HG03159 (cell line): Measurements from ENCODE around the gene CABYR.
"Not testable (repeated sequence)": the region's sequence is repeated elsewhere in the genome, so short reads cannot be mapped to it uniquely, and the experiment has no call there.

ENCODE experiments used
- ATAC-seq: cut with Tn5 transposase; IDR thresholded peaks from one replicate; pipeline ENCODE4 v1.9.1; 2021; ENCODE audit warnings: mild to moderate bottlenecking, moderate library complexity; ENCODE audit not compliant: unreplicated experiment

Gene CABYR

GRCh38 chr18:24127735-24128134, 11.1 kb upstream of the CABYR start:
- no peak for ATAC-seq

- ATAC-seq = no peak
These were observed 10.2 kb upstream of the CABYR start for GRCh38 chr18:24128700-24129099.

GRCh38 chr18:24130494-24130893, 8.4 kb upstream of the CABYR start:
- no peak for ATAC-seq

- no peak for ATAC-seq
These were observed 1.9 kb upstream of the CABYR start for GRCh38 chr18:24136967-24137373.

GRCh38 chr18:24138409-24138788, 463 bp upstream of the CABYR start:
- ATAC-seq = no peak

- ATAC-seq = no peak
These were observed 1.8 kb downstream of the CABYR start for GRCh38 chr18:24140697-24141096.

- no peak for ATAC-seq
These were observed 3.5 kb downstream of the CABYR start for GRCh38 chr18:24142376-24142775.

- not testable (repeated sequence) for ATAC-seq
These were observed 10.7 kb downstream of the CABYR start for GRCh38 chr18:24149591-24149990.

- no peak for ATAC-seq
These were observed 14.5 kb downstream of the CABYR start for GRCh38 chr18:24153397-24153796.

GRCh38 chr18:24157855-24158254, 19.0 kb downstream of the CABYR start:
- no peak for ATAC-seq

GRCh38 chr18:24160086-24160485, 21.2 kb downstream of the CABYR start:
- no peak for ATAC-seq

- no peak for ATAC-seq
These were observed 22.4 kb downstream of the CABYR start for GRCh38 chr18:24161304-24161703.

GRCh38 chr18:24168496-24168895, 29.6 kb downstream of the CABYR start:
- ATAC-seq = no peak

GRCh38 chr18:24170360-24170759, 31.5 kb downstream of the CABYR start:
- ATAC-seq = no peak

GRCh38 chr18:24173997-24174396, 35.1 kb downstream of the CABYR start:
- ATAC-seq = no peak

- peak; percentile 87 for ATAC-seq
These were observed 38.0 kb downstream of the CABYR start for GRCh38 chr18:24176727-24177416.

- no peak for ATAC-seq
These were observed 38.8 kb downstream of the CABYR start for GRCh38 chr18:24177499-24178133.

- ATAC-seq = no peak
These were observed 41.2 kb downstream of the CABYR start for GRCh38 chr18:24180048-24180447.

- no peak for ATAC-seq
These were observed 42.9 kb downstream of the CABYR start for GRCh38 chr18:24181806-24182205.

GRCh38 chr18:24185805-24186204, 46.9 kb downstream of the CABYR start:
- ATAC-seq = no peak

- ATAC-seq = peak; percentile 64
These were observed 48.2 kb downstream of the CABYR start for GRCh38 chr18:24187049-24187448.

GRCh38 chr18:24187689-24188088, 48.8 kb downstream of the CABYR start:
- ATAC-seq = no peak

GRCh38 chr18:24188120-24188519, 49.3 kb downstream of the CABYR start:
- no peak for ATAC-seq
